ENCODE measurements around the gene TBCD. TPM values are rescaled to one million over a fixed set of nuclear protein-coding genes. Genes with fewer than 3 reads are reported as not detected.
A peak's percentile ranks its signal among the peaks of the same experiment; 100 is the strongest.

The TBCD gene
- total and polyA plus RNA-seq, 5 donors from 2014 or later, result 39.2 to 146 (median 86.4) TPM

GRCh38 chr17:82870541-82870940 lies 118.7 kb downstream of the TBCD start:
- peak overlapping the region in 1 of 3 donors; percentile 9 for H3K27ac Mint-ChIP-seq
- ATAC-seq (ENCODE audit: low read depth in 2 of 2), result no peak
- H3K27me3 Mint-ChIP-seq, result no peaks in the 10 kb centered on the region
- H3K4me3 Mint-ChIP-seq, result no peak overlapping the region
- peaks cover 20% of the 10 kb centered on the region for H3K36me3 Mint-ChIP-seq
- Histone ChIP-seq H3K9me3 (ENCODE audit: control insufficient read depth in 2 of 2, low read length in 2 of 2) (no peaks in the 10 kb centered on the region), H3K27ac (ENCODE audit: insufficient read depth, low read length, poor library complexity, severe bottlenecking) (no peak overlapping the region), H3K4me1 (ENCODE audit: control insufficient read depth, insufficient read depth, low read length, poor library complexity, severe bottlenecking) (peaks cover 12% of the 10 kb centered on the region), H3K36me3 (ENCODE audit: control insufficient read depth, insufficient read depth, low read length) (peaks cover 25% of the 10 kb centered on the region), H3K27me3 (ENCODE audit: control insufficient read depth, insufficient read depth, low read length) (no peaks in the 10 kb centered on the region), H3K4me3 (ENCODE audit: low read depth, low read length) (no peak overlapping the region)
- no peak for DNase-seq
- no peaks in the 10 kb centered on the region for H3K9me3 Mint-ChIP-seq
- H3K4me1 Mint-ChIP-seq, result peaks cover 3 to 18% (median 6%) of the 10 kb centered on the region in 4 donors

GRCh38 chr17:82871056-82871775 lies 119.4 kb downstream of the TBCD start:
- no peaks in the 10 kb centered on the region for H3K27me3 ChIP-seq (ENCODE audit: control insufficient read depth, insufficient read depth, low read length)
- DNase-seq, result peak in 1 of 3 donors; percentile 17
- H3K27ac ChIP-seq (ENCODE audit: insufficient read depth, low read length, poor library complexity, severe bottlenecking), result no peak overlapping the region
- peak overlapping the region in 1 of 3 donors; percentile 59 for H3K27ac Mint-ChIP-seq
- peak in 1 of 2 donors; percentile 43 for ATAC-seq (ENCODE audit: low read depth in 2 of 2)
- H3K4me3 Mint-ChIP-seq, result no peak overlapping the region
- peaks cover 20% of the 10 kb centered on the region for H3K36me3 Mint-ChIP-seq
- H3K4me1 Mint-ChIP-seq, result peaks cover 0 to 11% (median 2%) of the 10 kb centered on the region in 4 donors
- H3K9me3 Mint-ChIP-seq, result no peaks in the 10 kb centered on the region
- H3K9me3 ChIP-seq (ENCODE audit: control insufficient read depth in 2 of 2, low read length in 2 of 2), result no peaks in the 10 kb centered on the region
- no peak overlapping the region for H3K4me3 ChIP-seq (ENCODE audit: low read depth, low read length)
- H3K4me1 ChIP-seq (ENCODE audit: control insufficient read depth, insufficient read depth, low read length, poor library complexity, severe bottlenecking), result peaks cover 6% of the 10 kb centered on the region
- no peaks in the 10 kb centered on the region for H3K27me3 Mint-ChIP-seq
- peaks cover 27% of the 10 kb centered on the region for H3K36me3 ChIP-seq (ENCODE audit: control insufficient read depth, insufficient read depth, low read length)

- Mint-ChIP-seq H3K4me3 (no peak overlapping the region), H3K4me1 (peaks cover 0 to 12% (median 6%) of the 10 kb centered on the region in 4 donors), H3K36me3 (peaks cover 20% of the 10 kb centered on the region), H3K27ac (no peak overlapping the region), H3K9me3 (no peaks in the 10 kb centered on the region), H3K27me3 (no peaks in the 10 kb centered on the region)
- Histone ChIP-seq H3K36me3 (ENCODE audit: control insufficient read depth, insufficient read depth, low read length) (peaks cover 27% of the 10 kb centered on the region), H3K4me3 (ENCODE audit: low read depth, low read length) (no peak overlapping the region), H3K27me3 (ENCODE audit: control insufficient read depth, insufficient read depth, low read length) (no peaks in the 10 kb centered on the region), H3K27ac (ENCODE audit: insufficient read depth, low read length, poor library complexity, severe bottlenecking) (no peak overlapping the region), H3K4me1 (ENCODE audit: control insufficient read depth, insufficient read depth, low read length, poor library complexity, severe bottlenecking) (no peaks in the 10 kb centered on the region), H3K9me3 (ENCODE audit: control insufficient read depth in 2 of 2, low read length in 2 of 2) (no peaks in the 10 kb centered on the region)
- ATAC-seq (ENCODE audit: low read depth in 2 of 2), result no peak
- DNase-seq, result no peak
These were observed 120.1 kb downstream of the TBCD start for GRCh38 chr17:82871776-82872561.

GRCh38 chr17:82872591-82873520 lies 121.0 kb downstream of the TBCD start:
- H3K9me3 ChIP-seq (ENCODE audit: control insufficient read depth in 2 of 2, low read length in 2 of 2), result no peaks in the 10 kb centered on the region
- Mint-ChIP-seq H3K27ac (peak overlapping the region in 1 of 3 donors; percentile 29), H3K36me3 (peaks cover 20% of the 10 kb centered on the region), H3K4me1 (peaks cover 0 to 16% (median 7%) of the 10 kb centered on the region in 4 donors), H3K4me3 (no peak overlapping the region), H3K27me3 (no peaks in the 10 kb centered on the region), H3K9me3 (no peaks in the 10 kb centered on the region)
- no peak for DNase-seq
- ATAC-seq (ENCODE audit: low read depth in 2 of 2), result no peak
- peaks cover 27% of the 10 kb centered on the region for H3K36me3 ChIP-seq (ENCODE audit: control insufficient read depth, insufficient read depth, low read length)
- no peaks in the 10 kb centered on the region for H3K27me3 ChIP-seq (ENCODE audit: control insufficient read depth, insufficient read depth, low read length)
- no peak overlapping the region for H3K4me3 ChIP-seq (ENCODE audit: low read depth, low read length)
- no peaks in the 10 kb centered on the region for H3K4me1 ChIP-seq (ENCODE audit: control insufficient read depth, insufficient read depth, low read length, poor library complexity, severe bottlenecking)
- H3K27ac ChIP-seq (ENCODE audit: insufficient read depth, low read length, poor library complexity, severe bottlenecking), result no peak overlapping the region

- Mint-ChIP-seq H3K4me1 (peaks cover 0 to 17% (median 8%) of the 10 kb centered on the region in 4 donors), H3K36me3 (peaks cover 22% of the 10 kb centered on the region), H3K4me3 (no peak overlapping the region), H3K27me3 (no peaks in the 10 kb centered on the region), H3K27ac (no peak overlapping the region), H3K9me3 (no peaks in the 10 kb centered on the region)
- Histone ChIP-seq H3K27ac (ENCODE audit: insufficient read depth, low read length, poor library complexity, severe bottlenecking) (no peak overlapping the region), H3K36me3 (ENCODE audit: control insufficient read depth, insufficient read depth, low read length) (peaks cover 27% of the 10 kb centered on the region), H3K9me3 (ENCODE audit: control insufficient read depth in 2 of 2, low read length in 2 of 2) (no peaks in the 10 kb centered on the region), H3K27me3 (ENCODE audit: control insufficient read depth, insufficient read depth, low read length) (no peaks in the 10 kb centered on the region), H3K4me3 (ENCODE audit: low read depth, low read length) (no peak overlapping the region), H3K4me1 (ENCODE audit: control insufficient read depth, insufficient read depth, low read length, poor library complexity, severe bottlenecking) (no peaks in the 10 kb centered on the region)
- DNase-seq (no peak), ATAC-seq (ENCODE audit: low read depth in 2 of 2) (no peak)
These were observed 121.7 kb downstream of the TBCD start for GRCh38 chr17:82873521-82873920.

GRCh38 chr17:82874011-82874835 lies 122.4 kb downstream of the TBCD start:
- H3K27ac Mint-ChIP-seq, result no peak overlapping the region
- H3K4me3 Mint-ChIP-seq, result no peak overlapping the region
- no peak for DNase-seq

More at GRCh38 chr17:82874011-82874835, 122.4 kb downstream of the TBCD start:
- Histone ChIP-seq H3K4me3 (ENCODE audit: low read depth, low read length) (no peak overlapping the region), H3K27ac (ENCODE audit: insufficient read depth, low read length, poor library complexity, severe bottlenecking) (no peak overlapping the region), H3K27me3 (ENCODE audit: control insufficient read depth, insufficient read depth, low read length) (no peaks in the 10 kb centered on the region), H3K36me3 (ENCODE audit: control insufficient read depth, insufficient read depth, low read length) (peaks cover 27% of the 10 kb centered on the region), H3K9me3 (ENCODE audit: control insufficient read depth in 2 of 2, low read length in 2 of 2) (no peaks in the 10 kb centered on the region), H3K4me1 (ENCODE audit: control insufficient read depth, insufficient read depth, low read length, poor library complexity, severe bottlenecking) (no peaks in the 10 kb centered on the region)
- peaks cover 5 to 17% (median 10%) of the 10 kb centered on the region in 4 donors for H3K4me1 Mint-ChIP-seq
- H3K27me3 Mint-ChIP-seq, result no peaks in the 10 kb centered on the region
- peaks cover 20% of the 10 kb centered on the region for H3K36me3 Mint-ChIP-seq
- ATAC-seq (ENCODE audit: low read depth in 2 of 2), result no peak
- no peaks in the 10 kb centered on the region for H3K9me3 Mint-ChIP-seq
